Suprapubic skin (tissue), 3 donors: ENCODE results near the gene GJC1.

ENCODE experiments used
- POLR2AphosphoS5 ChIP-seq, 3 donors: sonication (generic); formaldehyde crosslinking; IDR thresholded peaks; one replicate each; pipeline ENCODE4 v1.6.1; 2017; ENCODE audit warnings: antibody characterized with exemption in 3 of 3
- TF ChIP-seq, protein P1 (sequence below), 2 donors: fragments of 200-600 bp in 1 of 2; fragments of 450-650 bp in 1 of 2; sonication (generic) in 1 of 2; IDR thresholded peaks; one replicate each; pipeline ENCODE4 v1.5.1; 2016 to 2019; ENCODE audit warnings: antibody characterized with exemption in 2 of 2, mild to moderate bottlenecking in 1 of 2, moderate library complexity in 1 of 2

DNA sequence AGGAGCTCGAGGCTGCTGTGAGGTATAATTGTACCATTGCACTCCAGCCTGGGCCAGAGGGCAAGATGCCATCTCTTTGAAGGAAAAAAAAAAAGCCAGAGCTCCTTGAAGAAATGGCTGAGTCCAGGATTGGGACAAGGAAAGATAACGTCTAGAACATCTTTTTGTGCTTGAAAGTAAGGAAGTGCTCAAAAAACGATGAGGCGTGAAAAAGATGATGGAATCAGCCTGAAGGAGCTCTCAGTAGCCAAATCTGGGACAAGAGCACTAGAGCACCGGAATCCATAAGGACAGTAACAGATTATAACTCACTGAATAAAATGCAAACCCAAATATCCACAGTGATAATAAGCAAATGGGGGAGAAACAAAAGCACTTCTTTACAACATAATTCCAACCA, 47.0 kb upstream of the GJC1 start:
- TF ChIP-seq, protein P1, sequence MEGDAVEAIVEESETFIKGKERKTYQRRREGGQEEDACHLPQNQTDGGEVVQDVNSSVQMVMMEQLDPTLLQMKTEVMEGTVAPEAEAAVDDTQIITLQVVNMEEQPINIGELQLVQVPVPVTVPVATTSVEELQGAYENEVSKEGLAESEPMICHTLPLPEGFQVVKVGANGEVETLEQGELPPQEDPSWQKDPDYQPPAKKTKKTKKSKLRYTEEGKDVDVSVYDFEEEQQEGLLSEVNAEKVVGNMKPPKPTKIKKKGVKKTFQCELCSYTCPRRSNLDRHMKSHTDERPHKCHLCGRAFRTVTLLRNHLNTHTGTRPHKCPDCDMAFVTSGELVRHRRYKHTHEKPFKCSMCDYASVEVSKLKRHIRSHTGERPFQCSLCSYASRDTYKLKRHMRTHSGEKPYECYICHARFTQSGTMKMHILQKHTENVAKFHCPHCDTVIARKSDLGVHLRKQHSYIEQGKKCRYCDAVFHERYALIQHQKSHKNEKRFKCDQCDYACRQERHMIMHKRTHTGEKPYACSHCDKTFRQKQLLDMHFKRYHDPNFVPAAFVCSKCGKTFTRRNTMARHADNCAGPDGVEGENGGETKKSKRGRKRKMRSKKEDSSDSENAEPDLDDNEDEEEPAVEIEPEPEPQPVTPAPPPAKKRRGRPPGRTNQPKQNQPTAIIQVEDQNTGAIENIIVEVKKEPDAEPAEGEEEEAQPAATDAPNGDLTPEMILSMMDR (IDR thresholded peaks at IDR 0.05), result no peak
- no peak for TF ChIP-seq POLR2AphosphoS5 (IDR thresholded peaks at IDR 0.05)
